HL-60/S4 treated with phorbol 12-myristate 13-acetate at 8.2 ng/mL for 4 days and 3 days (cell line): ENCODE data around the gene TCF23.
"Not testable (repeated sequence)": the region's sequence is repeated elsewhere in the genome, so short reads cannot be mapped to it uniquely, and the experiment has no call there.

Experiments
- in situ Hi-C: fragments of 300-500 bp; cut with MboI; formaldehyde crosslinking; loops from 2 replicates; pipeline ENCODE4 v1.15.0; 2022; ENCODE audit warnings: low sequenced_read_pairs

Gene TCF23

DNA sequence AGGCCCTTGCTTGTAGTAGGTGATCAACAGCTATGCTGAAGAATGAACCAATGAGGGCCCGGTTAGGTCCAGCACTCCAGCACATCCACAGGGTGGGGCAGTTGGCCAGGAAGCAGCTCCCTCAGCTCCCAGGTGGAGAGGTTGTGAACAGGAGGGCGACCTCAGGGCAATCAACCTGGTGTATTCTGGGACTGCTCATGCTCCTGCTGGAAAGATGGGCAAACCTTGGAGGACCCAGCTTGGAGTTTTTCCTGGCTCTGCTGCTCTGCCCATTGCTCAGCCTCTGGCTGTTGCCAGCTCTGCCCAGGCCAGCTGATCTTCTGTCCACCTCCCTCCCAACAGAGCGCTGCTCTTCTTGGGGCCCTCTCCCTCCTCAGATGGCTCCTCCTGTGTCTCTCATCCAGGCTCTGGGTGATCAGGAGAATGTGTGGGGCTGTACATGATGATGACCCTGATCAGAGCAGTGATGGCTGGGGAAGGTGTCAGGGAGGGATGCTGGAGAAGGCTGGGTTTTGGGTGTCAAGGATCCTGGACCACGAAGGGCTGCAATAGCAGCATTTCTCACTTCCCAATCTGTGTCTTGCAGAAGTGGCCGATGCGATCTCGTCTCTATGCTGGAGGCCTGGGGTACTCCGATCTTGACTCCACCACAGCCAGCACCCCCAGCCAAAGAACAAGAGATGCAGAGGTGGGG lies 3.4 kb downstream of the TCF23 start:
- in situ Hi-C loops = no loop called here

DNA sequence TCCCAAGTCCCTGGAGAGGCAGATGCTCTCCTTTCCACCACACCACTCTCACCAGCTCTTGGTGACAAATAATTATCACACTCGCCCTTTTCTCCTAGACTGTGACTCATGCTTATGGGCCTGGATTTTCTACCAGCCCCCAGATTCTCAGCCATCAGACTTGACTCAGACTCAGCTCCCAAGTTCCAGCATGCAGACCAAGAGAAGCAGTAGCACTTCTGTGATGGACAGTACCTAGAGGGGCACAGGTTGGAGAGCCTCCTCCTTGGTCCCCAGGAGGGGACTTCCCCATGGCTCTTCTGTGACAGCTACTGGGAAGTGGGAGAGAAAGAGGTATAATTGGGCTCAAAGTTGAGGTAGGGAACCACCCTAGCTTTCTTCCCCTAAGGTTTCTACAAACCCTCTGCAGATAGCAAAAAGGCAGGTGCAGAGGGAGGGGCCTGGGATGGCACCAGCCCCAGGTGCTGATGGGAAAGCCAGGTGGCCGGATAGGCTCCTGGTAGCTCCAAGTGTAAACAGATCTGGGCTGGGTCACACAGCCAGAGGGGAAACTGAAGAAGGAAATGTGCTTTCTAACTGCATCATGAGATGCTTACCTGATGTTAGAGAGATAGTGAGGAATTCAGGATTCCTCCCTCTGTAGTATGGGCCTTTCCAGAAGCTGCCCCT lies 4.1 kb downstream of the TCF23 start:
- in situ Hi-C loops = no loop called here

DNA sequence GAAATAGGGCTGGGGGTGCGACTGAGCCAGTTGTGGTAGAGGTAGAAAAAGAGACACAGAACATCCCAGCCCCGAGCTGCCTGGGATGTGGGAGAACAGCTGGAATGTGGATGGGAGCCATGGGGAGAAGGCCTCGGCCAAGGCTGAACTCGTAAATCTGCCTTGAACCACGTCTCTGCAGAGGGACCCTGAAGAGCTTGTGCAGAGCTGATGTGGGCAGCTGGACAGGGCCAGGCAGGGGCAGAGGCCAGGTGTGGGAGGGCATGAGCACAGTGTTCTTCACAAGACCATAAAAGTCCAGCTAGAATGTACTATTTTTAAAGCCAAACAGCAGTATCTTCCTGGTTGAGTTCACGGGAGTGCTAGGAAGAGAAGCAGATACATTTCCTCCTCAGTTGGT lies 5.7 kb downstream of the TCF23 start:
- in situ Hi-C loops = no loop called here

DNA sequence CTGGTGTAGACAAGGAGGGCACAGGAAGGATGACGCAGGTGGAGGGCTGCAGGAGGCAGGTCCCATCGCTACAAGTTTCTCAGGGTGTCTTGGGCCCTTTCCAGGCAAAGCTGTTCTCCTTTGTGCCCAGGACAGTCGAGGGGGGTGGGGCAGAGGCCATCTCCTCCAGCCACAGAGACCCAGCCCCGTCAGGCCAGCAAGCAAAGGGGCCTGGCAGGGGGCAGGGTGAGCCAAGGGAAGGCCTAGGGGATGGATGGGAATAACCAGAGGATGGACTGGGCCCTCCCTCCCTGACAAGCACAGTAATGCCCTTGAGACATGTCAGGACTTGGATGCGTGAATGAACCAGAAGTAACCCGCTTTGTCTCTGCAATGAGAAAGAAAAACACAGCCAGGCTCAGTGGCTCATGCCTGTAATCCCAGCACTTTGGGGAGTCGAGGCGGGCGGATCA lies 6.3 kb downstream of the TCF23 start:
- in situ Hi-C loops = no loop called here

DNA sequence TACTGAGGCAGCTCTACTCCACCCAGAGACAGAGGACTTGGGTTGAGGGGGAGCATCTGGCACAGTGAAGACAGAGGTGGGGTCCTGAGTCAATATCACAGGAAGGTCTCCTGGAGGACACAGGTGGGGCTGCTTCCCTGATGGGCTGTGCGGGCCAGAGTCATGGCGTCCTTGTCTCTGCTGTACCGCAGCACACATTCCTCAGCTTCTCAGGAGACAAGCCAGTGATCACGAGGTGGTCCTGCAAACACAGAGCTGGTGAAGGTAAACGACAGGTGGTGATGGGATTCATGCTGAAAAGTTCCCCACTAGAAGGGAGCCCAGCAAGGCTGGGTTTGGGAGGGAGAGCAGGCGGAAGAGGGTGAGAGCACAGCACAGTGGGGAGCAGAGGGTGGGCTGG lies 9.7 kb downstream of the TCF23 start:
- in situ Hi-C loops = no loop called here

DNA sequence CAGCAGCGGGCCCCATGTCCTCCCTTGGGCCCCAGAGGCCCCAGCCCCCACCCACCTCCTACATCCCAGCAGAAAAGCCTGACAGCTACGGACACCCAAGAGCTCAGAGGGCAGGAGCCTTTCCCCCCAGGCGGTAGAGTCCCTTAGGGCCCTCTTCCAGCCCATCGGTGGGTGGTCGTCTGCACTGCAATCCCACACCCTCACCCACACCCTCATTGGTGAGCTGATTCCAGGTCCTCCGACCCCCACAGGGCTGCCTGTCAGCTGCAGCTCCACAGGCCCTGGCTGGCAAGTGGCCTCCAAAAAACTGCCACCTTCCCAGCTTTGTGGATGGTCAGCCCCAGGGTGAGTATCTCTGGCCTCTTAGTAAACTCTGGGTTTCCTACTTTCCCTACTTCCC lies 10.5 kb downstream of the TCF23 start:
- in situ Hi-C loops = no loop called here

DNA sequence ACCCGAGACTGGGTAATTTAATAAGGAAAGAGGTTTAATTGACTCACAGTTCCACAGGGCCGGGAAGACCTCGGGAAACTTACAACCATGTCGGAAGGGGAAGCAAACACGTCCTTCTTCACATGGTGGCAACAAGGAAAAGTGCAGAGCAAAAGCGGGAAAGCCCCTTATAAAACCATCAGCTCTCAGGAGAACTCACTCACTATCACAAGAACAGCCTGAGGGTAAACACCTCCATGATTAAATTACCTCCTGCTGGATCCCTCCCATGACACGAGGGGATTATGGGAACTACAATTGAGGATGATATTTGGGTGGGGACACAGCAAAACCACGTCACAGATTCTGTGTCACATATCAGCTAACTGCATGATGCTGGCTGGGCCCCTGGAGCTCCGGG lies 11.4 kb downstream of the TCF23 start:
- in situ Hi-C loops = no loop called here

DNA sequence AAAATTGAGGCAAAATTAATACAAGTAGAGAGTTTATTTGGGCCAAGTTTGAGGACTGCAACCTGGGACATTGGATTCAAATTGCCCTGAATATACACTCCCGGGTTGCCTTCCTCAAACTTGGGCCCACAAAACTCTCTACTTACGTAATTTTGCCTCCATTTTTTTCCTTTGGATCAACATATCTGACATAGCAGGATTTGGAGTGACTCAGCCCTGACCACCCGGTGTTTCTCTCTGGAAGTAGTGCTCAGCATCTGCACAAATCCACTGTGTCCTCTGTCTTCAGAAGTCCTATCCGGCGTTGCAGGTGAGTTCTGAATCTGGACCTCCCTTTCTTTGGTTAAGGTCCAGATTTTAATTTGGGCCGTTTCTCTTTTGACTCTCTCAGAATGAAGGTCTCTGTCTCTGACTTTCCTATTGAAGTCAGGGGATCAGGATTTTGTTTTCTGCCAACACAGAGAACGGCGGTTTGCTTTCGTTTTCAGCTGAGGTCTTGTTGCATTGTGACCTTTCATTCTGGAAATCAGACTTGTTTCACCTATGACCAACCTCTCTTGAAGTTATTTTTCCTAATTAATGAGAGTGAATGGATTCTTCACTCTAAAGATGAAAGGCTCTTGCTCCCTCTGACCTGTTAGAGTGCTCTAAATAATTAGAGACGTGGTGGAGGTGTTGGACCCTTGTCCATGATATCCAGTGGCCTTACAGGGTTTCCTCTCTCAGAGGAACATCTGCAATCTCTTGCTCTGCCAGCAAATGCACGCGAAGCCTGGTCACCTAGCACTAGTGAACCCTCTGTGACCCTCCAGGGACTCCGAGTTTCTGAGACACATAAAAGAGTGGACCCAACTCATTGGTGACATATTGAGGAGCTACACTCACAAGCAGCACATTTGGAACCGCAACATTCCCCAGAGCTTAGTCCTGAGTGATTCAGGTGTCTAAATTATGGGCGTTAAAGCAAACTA lies 13.6 kb downstream of the TCF23 start:
- in situ Hi-C loops = no loop called here

DNA sequence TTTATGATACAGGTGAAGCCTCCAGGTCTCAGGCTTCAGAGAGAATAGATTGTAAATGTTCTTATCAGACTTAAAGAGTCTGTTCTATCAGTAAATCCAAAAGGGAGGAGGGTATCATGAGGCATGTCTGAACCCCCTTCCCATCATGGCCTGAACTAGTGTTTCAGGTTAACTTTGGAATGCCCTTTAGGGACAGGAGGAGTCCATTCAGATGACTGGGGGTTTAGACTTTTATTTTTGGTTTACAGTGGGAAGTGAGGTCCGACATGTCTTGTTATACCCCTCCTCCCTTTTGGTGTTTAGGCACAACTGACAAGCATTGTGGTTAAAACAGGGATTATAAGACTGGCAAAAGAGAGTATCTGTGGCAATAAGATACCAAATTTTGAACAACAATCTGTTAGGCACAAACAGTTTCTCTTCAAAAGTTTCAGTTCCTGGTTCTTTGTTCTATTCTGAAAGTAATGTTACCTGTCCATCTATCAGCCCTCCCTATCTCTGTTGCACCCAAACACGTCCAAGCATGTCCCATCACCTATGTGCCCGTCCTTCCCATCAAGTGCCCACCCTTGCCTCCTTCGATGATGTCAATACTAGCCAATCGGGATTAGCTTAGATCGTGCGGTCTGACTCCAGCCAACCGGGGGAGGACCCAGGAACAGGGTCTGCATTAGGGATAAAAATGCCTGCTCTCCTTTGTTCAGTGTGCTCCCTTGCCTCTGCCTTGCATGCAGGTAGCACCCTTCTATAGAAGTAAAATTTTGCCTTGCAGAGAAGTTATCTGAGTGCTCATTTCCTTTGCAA lies 16.4 kb downstream of the TCF23 start:
- in situ Hi-C loops = no loop called here

DNA sequence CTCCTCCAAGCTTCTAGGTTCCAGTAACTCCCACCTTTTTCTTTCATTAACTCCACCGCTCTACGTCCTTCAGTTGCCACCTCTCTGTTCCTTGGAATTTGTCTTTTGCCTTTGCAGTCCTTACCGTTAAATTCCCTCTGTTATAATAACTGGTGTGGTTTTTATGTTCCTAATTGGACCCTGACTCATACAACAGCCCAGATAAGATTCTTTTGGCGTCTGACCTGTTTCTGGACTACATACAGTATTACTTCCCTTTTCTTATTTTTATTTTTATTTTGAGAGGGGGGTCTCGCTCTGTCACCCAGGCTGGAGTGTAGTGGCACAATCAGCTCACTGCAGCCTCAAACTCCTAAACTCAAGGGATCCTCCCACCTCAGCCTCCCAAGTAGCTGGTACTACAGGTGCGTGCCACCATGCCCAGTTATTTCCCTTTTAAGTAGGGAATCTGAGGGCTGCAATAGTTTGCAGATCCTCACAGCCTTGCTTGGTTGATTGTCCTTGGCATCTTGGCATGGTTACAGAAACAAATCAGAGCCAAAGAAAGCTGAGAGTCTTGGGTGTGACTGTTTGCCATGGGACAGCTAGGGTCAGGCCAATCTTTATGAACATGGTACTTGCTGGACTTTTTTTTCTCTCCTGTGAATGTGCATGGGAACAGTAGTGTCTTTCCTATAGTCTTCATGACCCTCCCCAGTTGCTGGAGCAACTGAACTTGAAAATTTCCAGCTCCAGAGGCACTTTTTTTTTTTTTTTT lies 22.0 kb downstream of the TCF23 start:
- in situ Hi-C loops = no loop called here

DNA sequence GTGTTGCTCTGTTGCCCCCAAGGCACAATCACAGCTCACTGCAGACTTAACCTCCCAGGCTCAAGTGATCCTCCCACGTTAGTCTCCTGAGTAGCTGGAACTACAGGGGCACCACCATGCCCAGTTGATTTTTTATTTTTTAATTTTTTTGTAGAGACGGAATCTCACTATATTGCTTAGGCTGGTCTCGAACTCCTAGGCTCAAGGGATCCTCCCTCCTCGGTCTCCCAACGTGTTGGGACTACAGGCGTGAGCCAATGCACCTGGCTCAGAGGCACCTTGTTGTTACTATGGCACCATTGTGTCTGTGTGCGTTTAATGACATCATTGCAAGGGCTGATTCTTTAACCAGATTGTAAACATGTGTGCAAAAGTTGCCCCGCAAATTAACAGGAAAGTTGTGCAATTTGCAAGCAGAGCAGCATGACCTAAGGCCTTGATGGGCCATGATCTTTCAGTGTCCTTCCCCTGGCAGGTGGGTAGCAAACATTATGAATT lies 22.6 kb downstream of the TCF23 start:
- in situ Hi-C loops = no loop called here

DNA sequence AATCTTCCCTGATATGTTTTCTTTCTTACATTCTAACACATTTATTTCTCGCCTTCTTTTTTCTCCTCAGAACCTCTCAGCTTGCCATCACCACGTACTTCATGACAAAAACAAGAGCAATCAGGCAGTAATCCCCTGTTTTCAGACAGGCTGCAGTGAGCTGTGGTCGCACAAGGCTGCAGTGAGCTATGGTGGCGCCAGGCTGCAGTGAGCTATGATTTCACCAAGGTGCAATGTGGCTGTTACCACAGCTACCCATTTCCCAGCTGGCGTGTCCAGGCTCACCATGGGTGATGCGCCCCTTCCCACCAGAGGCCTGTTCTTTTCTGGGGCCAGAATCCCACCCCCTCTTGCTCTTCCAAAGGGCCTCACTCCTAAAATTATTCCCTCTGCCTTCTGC lies 25.8 kb downstream of the TCF23 start:
- in situ Hi-C loops = no loop called here

DNA sequence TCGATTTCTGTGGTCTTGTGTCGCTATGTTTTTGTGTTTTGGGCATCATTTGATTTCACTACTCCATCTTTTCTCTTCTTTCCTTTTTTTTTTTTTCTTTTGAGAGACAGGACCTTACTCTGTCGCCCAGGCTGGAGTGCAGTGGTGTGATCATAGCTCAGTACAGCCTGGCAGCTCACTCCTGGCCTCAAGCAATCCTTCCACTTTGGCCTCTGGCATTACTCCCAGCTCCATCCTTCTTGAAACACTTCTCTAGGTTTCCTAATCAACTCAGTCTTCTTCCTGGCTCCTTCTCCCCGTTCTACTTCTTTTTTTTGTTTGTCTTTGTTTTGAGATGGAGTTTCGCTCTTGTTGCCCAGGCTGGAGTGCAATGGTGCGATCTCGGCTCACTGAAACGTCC lies 26.5 kb downstream of the TCF23 start:
- in situ Hi-C loops = no loop called here

DNA sequence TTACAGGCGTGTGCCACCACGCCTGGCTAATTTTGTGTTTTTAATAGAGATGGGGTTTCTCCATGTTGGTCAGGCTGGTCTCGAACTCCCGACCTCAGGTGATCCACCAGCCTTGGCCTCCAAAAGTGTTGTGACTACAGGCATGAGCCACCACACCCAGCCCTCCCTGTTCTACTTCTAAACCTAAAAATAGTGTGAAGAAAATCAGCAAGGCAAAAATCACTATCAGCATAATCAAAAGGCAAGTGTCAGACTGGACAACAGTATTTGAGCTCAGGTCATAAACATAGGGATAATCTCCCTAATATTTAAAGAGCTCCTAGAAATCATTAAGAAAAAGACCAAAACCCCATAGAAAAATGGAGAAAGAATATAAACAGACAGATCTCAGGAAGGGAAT lies 27.0 kb downstream of the TCF23 start:
- in situ Hi-C loops = not testable (repeated sequence)

DNA sequence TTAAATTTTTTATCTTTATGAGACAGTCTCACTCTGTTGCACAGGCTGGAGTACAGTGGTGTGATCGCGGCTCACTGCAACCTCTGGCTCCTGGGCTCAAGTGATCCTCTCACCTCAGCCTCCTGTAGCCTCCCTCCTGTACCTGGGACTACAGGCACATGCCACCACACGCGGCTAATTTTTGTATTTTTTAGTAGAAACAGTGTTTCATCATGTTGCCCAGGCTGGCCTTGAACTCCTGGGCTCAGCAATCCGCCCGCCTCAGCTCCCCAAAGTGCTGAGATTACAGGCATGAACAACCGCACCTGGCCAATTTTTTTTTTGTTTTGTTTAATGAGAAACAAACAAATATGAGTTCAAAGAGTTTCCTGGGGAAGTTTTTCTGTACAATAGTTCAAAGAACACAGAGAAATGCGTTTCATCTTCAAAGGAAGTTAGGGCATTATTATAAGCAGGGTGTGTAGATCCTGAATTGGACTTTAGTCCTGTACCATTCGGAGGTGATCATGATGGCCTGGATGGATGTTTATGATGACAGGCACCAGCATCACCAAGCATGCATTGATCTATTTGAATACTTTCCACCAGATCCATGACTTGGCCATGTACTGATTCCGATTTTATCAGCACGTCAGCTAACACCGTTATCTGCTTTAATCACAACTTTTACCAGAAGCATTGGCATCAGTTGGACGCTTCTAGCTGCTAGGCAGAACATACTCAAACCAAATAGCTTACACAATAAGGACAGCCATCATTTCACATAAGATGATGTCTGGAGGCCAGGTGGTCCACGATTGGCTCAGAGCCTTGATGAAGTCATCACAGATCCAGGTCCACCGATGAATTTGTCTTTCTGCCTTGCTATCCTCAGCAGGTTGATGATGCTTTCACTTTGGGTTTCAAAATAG lies 28.9 kb downstream of the TCF23 start:
- in situ Hi-C loops = no loop called here

DNA sequence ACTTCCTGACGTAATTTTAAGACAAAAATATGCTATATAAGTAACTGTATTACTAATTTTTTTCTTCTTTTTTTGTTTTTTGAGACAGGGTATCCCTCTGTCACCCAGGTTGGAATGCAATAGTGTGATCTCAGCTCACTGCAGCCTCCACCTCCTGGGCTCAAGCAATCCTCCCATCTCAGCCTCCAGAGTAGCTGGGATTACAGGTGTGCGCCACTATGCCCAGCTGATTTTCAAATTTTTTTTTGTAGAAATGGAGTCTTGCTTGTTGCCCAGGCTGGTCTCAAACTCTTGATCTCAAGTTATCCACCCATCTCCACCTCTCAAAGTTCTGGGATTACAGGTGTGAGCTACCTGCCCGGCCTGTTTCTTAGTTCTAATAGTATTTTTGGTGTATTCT lies 29.7 kb downstream of the TCF23 start:
- in situ Hi-C loops = no loop called here

DNA sequence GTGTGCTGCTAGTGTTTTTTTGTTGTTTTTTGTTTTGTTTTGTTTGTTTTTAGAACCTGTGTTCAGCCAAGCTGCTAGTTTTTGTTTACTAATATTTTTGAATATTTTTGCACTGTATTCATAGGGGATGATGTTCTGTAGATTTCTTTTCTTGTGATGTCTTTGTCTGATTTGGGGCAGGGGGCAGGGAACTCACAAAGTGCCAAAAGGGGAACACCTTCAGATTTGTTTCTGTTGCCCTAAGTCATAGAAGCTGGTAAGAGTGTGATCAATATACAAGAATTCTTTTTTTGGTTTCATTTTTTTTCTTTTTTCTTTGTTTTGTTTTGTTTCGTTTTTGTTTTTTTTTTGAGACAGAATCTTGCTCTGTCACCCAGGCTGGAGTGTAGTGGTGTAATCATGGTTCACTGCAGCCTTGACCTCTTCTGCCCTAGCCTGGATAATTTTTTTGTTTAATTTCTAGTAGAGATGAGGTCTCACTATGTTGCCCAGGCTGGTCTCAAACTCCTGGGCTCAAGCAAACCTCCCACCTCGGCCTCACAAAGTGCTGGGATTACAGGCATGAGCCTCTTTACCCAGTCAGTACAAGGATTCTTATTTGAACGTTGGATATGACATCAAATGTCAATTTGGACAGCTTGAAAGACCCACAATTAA lies 30.7 kb downstream of the TCF23 start:
- in situ Hi-C loops = no loop called here

DNA sequence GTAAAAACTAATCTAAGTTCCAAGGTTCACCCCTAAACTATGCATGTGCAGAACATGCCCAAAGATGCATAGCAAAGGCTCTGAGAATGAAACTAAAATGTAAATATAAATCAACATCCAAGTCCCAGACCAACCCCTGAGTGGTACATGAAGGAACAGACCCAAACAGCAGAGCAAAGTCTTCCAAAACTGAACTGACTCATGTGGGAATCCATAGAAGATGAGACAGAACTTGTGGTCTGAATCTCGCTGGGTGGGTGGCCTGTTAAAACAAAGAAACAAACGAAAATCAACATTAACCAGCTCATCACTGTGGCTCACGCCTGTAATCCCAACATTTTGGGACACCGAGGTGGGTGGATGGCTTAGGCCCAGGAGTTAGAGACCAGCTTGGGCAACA lies 33.5 kb downstream of the TCF23 start:
- in situ Hi-C loops = no loop called here
